Measurements from ENCODE around the gene HERPUD1. TPM values are rescaled to one million over a fixed set of nuclear protein-coding genes. Genes with fewer than 3 reads are reported as not detected.

Gene HERPUD1
- total and polyA plus RNA-seq, 2 of the 8 experiments (the other 6 are each of a cell fraction or from before 2014, with no cell fraction given): 23.3 to 34.7 TPM

- TF ChIP-seq, protein P1, sequence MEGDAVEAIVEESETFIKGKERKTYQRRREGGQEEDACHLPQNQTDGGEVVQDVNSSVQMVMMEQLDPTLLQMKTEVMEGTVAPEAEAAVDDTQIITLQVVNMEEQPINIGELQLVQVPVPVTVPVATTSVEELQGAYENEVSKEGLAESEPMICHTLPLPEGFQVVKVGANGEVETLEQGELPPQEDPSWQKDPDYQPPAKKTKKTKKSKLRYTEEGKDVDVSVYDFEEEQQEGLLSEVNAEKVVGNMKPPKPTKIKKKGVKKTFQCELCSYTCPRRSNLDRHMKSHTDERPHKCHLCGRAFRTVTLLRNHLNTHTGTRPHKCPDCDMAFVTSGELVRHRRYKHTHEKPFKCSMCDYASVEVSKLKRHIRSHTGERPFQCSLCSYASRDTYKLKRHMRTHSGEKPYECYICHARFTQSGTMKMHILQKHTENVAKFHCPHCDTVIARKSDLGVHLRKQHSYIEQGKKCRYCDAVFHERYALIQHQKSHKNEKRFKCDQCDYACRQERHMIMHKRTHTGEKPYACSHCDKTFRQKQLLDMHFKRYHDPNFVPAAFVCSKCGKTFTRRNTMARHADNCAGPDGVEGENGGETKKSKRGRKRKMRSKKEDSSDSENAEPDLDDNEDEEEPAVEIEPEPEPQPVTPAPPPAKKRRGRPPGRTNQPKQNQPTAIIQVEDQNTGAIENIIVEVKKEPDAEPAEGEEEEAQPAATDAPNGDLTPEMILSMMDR (IDR thresholded peaks at IDR 0.05; ENCODE audit: control extremely low read depth in 1 of 3, insufficient read depth in 1 of 3, low read depth in 1 of 3, low read length in 3 of 3): no peak
- TF ChIP-seq SIX5 (IDR thresholded peaks at IDR 0.05; ENCODE audit: low read depth, low read length): no peak
- TF ChIP-seq, protein P2, sequence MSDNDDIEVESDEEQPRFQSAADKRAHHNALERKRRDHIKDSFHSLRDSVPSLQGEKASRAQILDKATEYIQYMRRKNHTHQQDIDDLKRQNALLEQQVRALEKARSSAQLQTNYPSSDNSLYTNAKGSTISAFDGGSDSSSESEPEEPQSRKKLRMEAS (IDR thresholded peaks at IDR 0.05): no peak
Observed at GRCh38 chr16:56891685-56892084, 40.3 kb upstream of the HERPUD1 start (continued).
